Stimulated activated CD4-positive, alpha-beta T cell treated with anti-CD3 and anti-CD28 coated beads, Interleukin-4, amount 100 ng/mL, for 24 hours (primary cell): Measurements from ENCODE around the gene PGGHG.
"Not testable (repeated sequence)": the region's sequence is repeated elsewhere in the genome, so short reads cannot be mapped to it uniquely, and the experiment has no call there.

Experiments used
- DNase-seq: peaks from one replicate; pipeline ENCODE4 v3.0.0-alpha.2; 2020

PGGHG gene

DNA sequence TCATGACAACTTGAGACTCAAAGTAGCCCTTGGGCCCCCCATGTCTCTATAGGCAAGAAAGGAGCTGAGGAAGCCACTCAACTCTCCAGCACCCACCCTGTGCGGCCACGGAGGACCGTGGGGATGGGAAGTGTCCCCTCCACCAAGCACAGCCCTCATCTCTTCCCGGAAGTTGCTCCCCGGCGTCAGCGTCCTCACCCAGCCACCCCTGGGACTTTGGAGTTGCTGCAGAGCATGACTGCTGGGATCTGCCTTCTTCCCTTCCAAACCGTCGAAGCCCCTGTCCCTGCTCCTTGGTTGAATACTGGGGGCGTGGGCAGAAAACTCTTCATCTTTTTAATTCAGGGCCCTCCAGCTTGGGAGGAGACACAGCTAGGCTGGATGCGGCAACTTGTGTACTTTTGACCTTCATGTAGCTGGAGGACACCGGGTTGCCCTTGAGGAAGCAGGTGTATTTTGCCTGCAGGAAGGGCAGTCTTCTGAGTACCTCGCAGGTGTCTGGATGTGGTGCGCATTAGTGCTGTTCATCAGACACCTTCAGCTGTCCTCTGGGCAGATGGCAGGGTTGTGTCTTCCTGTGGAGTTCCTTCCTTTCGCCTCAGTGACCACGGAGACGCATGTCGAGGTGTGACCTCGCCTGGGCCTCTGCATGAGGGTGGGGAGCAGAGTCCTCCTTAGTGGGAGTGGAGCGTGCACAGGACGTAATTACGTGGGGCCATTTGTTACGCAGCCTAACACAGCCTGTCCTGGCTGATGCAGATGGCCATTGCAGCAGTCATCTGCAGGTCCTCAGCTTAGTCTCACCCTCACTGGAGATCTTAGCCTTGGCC lies 43.9 kb downstream of the PGGHG start:
- no peak for DNase-seq

DNA sequence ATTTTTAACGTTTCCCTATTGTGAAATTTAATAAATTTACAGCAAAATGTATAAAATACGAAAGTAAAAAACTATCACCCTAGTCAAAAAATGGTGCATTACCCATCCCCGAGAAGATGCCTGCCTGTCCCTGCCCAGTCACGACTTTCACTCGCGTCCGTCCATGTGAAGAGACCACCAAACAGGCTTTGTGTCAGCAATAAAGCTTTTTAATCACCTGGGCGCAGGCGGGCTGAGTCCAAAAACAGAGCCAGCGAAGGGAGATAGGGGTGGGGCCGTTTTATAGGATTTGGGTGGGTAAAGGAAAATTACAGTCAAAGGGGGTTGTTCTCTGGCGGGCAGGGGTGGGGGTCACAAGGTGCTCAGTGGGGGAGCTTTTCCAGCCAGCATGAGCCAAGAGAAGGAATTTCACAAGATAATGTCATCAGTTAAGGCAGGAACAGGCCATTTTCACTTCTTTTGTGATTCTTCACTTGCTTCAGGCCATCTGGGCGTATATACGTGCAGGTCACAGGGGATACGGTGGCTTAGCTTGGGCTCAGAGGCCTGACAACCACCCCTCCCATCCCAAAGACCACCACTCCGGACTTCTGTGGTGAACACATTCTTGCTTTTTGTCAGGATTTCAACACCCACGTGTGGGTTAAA lies 44.8 kb downstream of the PGGHG start:
- not testable (repeated sequence) for DNase-seq

DNA sequence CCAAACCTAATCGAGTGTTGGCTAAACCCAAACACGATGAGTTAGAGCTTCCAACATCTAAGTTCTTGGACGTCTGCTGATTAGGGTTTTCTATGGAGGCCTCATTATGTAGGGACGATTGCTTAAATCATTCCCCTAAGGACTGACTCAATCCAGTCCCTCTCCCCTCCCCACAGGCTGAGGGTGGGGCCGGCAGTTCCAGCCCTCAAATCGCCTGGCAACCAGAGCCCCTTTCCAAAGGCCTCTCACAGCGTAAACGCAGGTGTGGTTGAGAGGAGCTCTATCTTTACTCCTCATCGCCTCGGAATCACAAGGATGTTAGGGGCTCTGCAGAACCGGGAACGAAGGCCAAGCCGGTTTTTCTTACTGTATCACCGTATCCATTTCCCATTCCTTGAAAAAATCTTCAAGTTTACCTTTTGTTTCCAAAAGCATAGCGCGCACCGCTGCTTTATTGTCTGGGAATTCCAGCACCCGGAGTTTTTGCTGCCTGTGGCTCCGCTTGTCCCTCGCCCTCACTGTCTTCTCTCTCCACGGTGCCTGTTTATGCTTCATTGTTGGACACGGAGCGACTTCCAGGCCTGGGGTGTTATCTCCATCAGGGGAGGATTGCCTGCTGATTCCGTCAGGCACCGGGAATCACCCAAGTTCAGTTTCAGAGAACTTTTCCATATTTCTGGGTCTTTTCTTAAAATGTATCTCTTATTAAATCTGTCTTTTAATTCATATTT lies 45.5 kb downstream of the PGGHG start:
- DNase-seq = no peak

GRCh38 chr11:335779-336658 lies 47.1 kb downstream of the PGGHG start:
- no peak for DNase-seq

DNA sequence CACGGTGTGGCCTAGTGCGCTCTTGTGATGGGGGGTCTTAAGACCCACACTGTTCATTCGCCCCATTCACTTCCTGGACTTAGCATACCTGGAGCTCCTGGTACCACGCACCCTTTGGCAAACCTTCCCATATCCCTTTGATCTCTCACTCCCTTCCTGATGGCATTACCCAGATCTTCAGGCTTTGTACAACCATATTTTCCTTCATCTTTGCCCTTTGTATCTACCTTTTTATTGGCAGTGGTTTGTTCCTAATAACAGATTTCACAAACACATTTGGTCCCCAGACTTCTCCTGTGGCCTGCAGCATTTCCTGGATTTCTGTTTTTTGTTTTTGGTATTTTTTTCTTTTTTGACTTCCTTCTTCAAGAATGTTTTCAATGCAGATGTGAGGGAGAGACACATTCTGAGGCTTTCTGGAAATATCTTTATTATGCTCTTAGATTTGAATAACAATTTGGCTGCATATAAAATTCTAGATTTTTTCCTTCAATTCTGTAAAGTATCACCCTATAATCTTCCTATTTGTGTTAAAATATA lies 47.8 kb downstream of the PGGHG start:
- no peak for DNase-seq

DNA sequence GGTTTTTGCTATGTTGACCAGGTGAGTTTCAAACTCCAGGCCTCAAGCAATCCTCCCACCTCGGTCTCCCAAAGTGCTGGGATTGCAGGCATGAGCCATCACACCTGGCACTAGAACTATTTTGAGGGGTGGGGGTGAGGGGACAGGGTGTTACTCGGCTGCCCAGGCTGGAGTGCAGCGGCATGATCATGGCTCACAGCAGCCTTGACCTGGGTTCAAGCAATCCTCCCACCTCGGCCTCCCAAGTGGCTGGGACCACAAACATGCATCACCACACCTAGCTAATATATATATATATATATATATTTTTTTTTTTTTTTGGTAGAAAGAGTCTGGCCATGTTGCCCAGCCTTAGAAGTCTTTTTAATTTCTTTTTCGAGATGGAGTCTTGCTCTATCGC lies 48.8 kb downstream of the PGGHG start:
- DNase-seq = no peak

GRCh38 chr11:339963-340362 lies 51.0 kb downstream of the PGGHG start:
- DNase-seq = no peak

DNA sequence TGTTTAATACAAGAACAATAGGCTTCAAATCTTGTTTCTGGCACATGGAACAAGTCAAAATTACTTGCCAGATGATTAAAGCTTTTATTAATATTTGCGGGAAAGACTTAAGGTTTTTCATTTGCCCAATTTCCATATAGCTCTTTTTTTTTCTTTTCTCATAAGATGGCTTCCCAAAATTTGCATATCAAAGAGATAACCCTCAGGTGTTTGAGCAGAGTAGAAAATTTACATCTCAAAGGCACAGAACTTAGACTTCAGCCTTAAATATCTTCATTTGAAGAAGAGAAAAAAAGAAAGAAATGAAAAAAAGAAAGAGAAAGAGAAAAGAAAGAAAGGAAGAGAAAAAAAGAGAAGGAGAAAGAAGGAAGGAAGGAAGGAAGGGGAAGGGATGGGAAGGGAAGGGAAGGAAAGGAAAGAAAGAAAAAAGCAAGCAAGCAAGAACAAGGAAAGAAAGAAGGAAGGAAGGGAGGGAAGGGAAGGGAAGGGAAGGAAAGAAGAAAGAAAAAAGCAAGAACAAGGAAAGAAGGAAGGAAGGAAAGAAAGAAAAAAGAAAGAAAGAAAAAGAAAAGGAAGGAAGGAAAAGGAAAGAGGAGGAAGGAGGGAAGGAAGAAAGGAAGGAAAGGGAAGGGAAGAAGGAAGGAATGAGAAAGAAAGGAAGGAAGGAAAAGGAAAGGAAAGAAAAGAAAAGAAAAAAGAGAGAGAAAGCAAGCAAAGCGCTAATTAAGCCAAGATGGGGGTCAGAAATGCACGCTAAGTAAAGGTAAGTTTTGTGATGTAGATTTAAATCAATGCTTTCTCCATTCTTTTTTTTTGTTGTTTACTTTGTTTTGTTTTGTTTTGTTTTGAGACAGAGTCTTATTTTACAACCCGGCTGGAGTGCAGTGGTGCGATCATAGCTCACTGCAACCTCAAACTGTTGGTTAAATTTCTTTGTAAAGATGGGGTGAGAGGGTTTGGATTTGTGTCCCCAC lies 51.9 kb downstream of the PGGHG start:
- DNase-seq = no peak

- DNase-seq = no peak
Observed at GRCh38 chr11:342328-342727, 53.4 kb downstream of the PGGHG start.

DNA sequence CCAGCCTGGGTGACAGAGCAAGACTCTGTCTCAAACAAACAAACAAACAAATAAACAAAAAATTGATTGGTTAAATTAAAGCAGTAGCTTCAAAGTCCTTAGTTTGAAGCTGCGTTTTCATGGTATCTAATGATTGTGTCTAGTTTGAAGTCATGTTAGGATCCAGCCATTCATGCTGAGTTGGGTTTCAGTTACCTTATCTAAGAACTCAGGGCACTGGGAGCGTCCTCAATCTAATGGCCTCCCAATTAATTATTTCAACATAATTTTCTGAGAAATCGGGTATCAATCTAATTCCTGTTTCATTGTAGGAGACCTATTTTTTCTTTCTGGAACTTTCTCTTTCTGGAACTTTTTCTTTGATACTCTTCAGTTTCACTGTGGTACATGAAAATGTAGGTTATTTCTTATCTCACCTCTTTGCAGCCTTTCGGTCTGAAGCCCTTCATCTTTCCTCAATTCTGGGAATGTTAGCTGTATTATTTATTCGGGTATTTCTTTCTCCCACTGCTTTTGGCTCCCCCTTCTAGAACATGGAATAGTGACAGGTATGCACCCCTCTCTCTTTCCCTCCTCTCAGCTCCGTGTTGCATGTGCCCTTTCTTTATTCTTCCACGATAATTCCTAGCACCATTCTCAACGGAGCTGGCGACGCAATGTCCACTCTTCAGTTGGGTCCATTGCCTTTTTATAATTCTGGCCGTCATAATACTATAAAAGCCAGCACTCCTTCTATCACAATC lies 56.1 kb downstream of the PGGHG start:
- no peak for DNase-seq
